HL-60/S4 (cell line): ENCODE measurements around the gene EFNA3.

Experiments
- in situ Hi-C: fragments of 300-500 bp; cut with MboI; formaldehyde crosslinking; loops from 2 replicates; pipeline ENCODE4 v1.14.3; 2022; ENCODE audit warnings: low sequenced_read_pairs

Gene EFNA3

GRCh38 chr1:155048449-155049334 is 29.9 kb upstream of the EFNA3 start:
- in situ Hi-C loops: no loop called here

- in situ Hi-C loops: loop anchor here (25.0 kb wide), 1 partner anchor 488 kb away; the partner anchor contains the start of genes CHRNB2 and UBE2Q1
These were observed 28.7 kb upstream of the EFNA3 start for GRCh38 chr1:155049651-155050559.

GRCh38 chr1:155050560-155051341 is 27.9 kb upstream of the EFNA3 start, which contains the start of gene ADAM15:
Gene ADAM15, plus strand, starts transcription at chr1:155051316. Its CDS starts 71 bp downstream, at chr1:155051387.
- in situ Hi-C loops: loop anchor here (25.0 kb wide), 1 partner anchor 488 kb away; the partner anchor contains the start of genes CHRNB2 and UBE2Q1

DNA sequence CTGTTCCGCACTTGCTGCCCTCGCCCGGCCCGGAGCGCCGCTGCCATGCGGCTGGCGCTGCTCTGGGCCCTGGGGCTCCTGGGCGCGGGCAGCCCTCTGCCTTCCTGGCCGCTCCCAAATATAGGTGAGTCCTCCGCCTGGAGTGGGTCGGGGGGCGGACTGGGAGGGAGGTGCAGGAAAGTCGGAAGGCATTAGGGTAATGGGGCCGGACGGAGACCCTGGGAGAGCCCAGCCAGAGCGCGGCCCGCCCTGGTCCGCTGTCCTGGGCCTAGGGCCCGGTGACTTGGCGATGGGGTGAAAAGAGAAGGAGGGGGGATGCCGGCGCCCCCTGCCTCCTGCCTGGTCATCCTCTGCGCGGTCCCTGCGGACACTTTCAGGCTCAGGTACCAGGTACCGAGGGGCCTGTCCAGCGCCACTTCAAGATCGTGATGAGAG is 27.3 kb upstream of the EFNA3 start:
- in situ Hi-C loops: loop anchor here (25.0 kb wide), 1 partner anchor 489 kb away; the partner anchor contains the start of genes CHRNB2 and UBE2Q1

- in situ Hi-C loops: loop anchor here (25.0 kb wide), 1 partner anchor 490 kb away; the partner anchor contains the start of genes CHRNB2 and UBE2Q1
These were observed 26.7 kb upstream of the EFNA3 start for GRCh38 chr1:155051777-155052398.

DNA sequence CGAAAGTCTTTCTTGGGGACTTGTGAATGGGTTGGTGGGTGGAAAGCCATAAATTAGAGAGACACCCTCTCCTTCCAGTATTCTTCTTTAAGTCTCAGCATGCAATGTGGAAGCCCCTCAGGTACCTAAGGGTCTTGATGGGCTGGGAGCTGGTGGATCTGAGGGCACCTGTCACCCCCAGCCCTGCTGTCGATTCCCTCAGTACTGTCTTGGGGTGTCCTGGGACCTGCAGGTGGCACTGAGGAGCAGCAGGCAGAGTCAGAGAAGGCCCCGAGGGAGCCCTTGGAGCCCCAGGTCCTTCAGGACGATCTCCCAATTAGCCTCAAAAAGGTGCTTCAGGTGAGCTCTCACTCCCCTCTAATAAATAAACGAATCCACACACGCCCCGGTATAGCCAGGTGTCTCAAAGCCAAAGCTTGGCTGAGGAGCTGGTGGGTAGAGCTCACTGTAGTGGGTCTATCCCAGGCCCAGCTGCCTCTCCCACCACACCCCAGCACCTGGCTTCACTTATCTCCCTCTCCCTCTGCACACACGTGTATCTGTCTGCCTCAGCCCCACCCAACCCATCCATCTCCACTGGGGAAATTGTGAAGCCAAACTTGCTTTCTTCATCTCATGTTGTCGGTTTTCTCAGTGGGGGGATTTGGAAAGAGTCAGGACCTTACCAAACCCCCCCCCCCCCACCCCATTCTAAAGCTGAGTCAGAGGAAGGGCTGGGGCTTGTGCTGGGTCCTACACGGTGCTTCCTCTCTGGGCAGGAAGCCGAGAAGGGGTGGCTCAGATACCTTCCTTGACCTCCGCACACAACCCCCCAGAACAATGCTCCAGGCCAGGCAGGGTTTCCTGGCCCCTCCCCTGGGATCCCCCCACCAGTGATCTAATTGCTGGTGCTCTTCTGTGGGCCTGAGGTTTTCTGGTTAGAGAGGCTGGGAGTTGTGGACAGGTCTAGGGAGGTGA is 25.9 kb upstream of the EFNA3 start:
- in situ Hi-C loops: loop anchor here (25.0 kb wide), 1 partner anchor 490 kb away; the partner anchor contains the start of genes CHRNB2 and UBE2Q1

DNA sequence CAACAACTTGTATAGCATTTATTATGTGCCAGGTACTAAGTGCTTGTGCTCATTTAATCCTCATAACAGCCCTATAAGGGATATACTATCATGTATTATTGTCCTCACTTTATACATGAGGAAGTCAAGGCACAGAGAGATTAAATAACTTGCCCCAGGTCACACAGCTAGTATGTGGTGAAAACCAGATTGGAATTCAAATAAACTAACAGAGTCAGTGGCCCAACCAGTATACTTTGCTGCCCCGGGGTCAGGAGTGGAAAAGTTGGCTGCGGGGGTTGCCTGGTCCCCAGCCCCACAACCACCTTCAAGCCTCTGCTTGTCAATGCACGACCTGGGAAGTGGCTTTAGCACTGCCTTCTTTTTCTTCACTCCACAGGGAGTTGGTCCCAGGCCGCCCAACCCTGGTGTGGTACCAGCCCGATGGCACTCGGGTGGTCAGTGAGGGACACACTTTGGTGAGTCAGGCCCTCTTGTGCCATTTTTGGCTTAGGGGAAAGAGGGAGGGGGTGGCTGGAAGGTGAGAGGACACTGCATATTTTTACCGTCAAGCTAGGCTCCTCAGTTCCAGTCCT is 25.0 kb upstream of the EFNA3 start:
- in situ Hi-C loops: loop anchor here (25.0 kb wide), 1 partner anchor 491 kb away; the partner anchor contains the start of genes CHRNB2 and UBE2Q1

DNA sequence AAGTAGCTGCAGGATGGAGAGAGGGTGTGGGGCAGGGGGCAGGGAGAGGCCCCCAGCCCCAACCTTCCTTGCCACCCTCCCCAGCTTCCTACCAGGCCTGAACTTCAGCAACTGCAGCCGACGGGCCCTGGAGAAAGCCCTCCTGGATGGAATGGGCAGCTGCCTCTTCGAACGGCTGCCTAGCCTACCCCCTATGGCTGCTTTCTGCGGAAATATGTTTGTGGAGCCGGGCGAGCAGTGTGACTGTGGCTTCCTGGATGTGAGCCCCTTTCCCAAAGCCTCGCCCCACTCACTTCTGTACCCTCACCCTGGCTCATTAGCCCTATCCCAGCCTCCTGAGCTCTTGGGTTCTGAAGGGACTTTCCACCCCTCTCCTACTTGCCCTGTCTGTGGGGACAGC is 21.5 kb upstream of the EFNA3 start:
- in situ Hi-C loops: loop anchor here (25.0 kb wide), 1 partner anchor 495 kb away; the partner anchor contains the start of genes CHRNB2 and UBE2Q1

- in situ Hi-C loops: loop anchor here (25.0 kb wide), 1 partner anchor 495 kb away; the partner anchor contains the start of genes CHRNB2 and UBE2Q1
These were observed 20.8 kb upstream of the EFNA3 start for GRCh38 chr1:155057788-155058211.

- in situ Hi-C loops: loop anchor here (25.0 kb wide), 1 partner anchor 498 kb away; the partner anchor contains the start of genes CHRNB2 and UBE2Q1
These were observed 17.9 kb upstream of the EFNA3 start for GRCh38 chr1:155060736-155061135.

- in situ Hi-C loops: loop anchor here (25.0 kb wide), 1 partner anchor 499 kb away; the partner anchor contains the start of genes CHRNB2 and UBE2Q1
These were observed 17.1 kb upstream of the EFNA3 start for GRCh38 chr1:155061381-155062150.

GRCh38 chr1:155062151-155062686 is 16.4 kb upstream of the EFNA3 start:
- in situ Hi-C loops: loop anchor here (25.0 kb wide), 1 partner anchor 500 kb away; the partner anchor contains the start of genes CHRNB2 and UBE2Q1

- in situ Hi-C loops: loop anchor here (25.0 kb wide), 1 partner anchor 501 kb away; the partner anchor contains the start of genes CHRNB2 and UBE2Q1
These were observed 15.8 kb upstream of the EFNA3 start for GRCh38 chr1:155062702-155063411.

- in situ Hi-C loops: loop anchor here (25.0 kb wide), 1 partner anchor 501 kb away; the partner anchor contains the start of genes CHRNB2 and UBE2Q1
These were observed 15.0 kb upstream of the EFNA3 start, which contains the start of gene EFNA4 for GRCh38 chr1:155063550-155064110. Gene EFNA4, plus strand, starts transcription at chr1:155063740. Its CDS starts 84 bp downstream, at chr1:155063824.
